ENCODE data around the gene NMNAT2.

GRCh38 chr1:183318433-183318832, 99.7 kb downstream of the NMNAT2 start:
- TF ChIP-seq EP300 (IDR thresholded peaks at IDR 0.05; ENCODE audit: borderline replicate concordance), result no peak
- TF ChIP-seq, protein P1, sequence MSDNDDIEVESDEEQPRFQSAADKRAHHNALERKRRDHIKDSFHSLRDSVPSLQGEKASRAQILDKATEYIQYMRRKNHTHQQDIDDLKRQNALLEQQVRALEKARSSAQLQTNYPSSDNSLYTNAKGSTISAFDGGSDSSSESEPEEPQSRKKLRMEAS (IDR thresholded peaks at IDR 0.05), result no peak
- TF ChIP-seq, protein P2, sequence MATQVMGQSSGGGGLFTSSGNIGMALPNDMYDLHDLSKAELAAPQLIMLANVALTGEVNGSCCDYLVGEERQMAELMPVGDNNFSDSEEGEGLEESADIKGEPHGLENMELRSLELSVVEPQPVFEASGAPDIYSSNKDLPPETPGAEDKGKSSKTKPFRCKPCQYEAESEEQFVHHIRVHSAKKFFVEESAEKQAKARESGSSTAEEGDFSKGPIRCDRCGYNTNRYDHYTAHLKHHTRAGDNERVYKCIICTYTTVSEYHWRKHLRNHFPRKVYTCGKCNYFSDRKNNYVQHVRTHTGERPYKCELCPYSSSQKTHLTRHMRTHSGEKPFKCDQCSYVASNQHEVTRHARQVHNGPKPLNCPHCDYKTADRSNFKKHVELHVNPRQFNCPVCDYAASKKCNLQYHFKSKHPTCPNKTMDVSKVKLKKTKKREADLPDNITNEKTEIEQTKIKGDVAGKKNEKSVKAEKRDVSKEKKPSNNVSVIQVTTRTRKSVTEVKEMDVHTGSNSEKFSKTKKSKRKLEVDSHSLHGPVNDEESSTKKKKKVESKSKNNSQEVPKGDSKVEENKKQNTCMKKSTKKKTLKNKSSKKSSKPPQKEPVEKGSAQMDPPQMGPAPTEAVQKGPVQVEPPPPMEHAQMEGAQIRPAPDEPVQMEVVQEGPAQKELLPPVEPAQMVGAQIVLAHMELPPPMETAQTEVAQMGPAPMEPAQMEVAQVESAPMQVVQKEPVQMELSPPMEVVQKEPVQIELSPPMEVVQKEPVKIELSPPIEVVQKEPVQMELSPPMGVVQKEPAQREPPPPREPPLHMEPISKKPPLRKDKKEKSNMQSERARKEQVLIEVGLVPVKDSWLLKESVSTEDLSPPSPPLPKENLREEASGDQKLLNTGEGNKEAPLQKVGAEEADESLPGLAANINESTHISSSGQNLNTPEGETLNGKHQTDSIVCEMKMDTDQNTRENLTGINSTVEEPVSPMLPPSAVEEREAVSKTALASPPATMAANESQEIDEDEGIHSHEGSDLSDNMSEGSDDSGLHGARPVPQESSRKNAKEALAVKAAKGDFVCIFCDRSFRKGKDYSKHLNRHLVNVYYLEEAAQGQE (IDR thresholded peaks at IDR 0.05; ENCODE audit: low read depth), result no peak

Measured in Ishikawa (cell line).